IPS DF 4.7 (cell line): ENCODE results near the gene FYCO1.

ENCODE experiments used
- DNase-seq: peaks from one replicate; pipeline ENCODE4 v3.0.0-alpha.2; 2013; ENCODE audit warnings: low spot score; ENCODE audit errors: extremely low read depth

The FYCO1 gene

GRCh38 chr3:45887285-45887684 is 108.3 kb downstream of the FYCO1 start:
- DNase-seq = no peak

- no peak for DNase-seq
These were observed 109.5 kb downstream of the FYCO1 start, which contains the start of gene CCR9 for GRCh38 chr3:45885979-45886705. CCR9 (plus strand) TSS chr3:45886543; CDS start chr3:45894934, 8,391 bp downstream.

- no peak for DNase-seq
These were observed 111.0 kb downstream of the FYCO1 start for GRCh38 chr3:45884368-45885201.

GRCh38 chr3:45881078-45882022 is 114.3 kb downstream of the FYCO1 start:
- DNase-seq = no peak

GRCh38 chr3:45880725-45881077 is 114.9 kb downstream of the FYCO1 start:
- DNase-seq = no peak

- DNase-seq = no peak
These were observed 117.5 kb downstream of the FYCO1 start for GRCh38 chr3:45878124-45878523.

GRCh38 chr3:45874677-45875346 is 120.8 kb downstream of the FYCO1 start:
- no peak for DNase-seq

GRCh38 chr3:45873638-45874037 is 122.0 kb downstream of the FYCO1 start:
- DNase-seq = no peak

GRCh38 chr3:45873036-45873435 is 122.6 kb downstream of the FYCO1 start:
- DNase-seq = no peak

- DNase-seq = no peak
These were observed 123.1 kb downstream of the FYCO1 start for GRCh38 chr3:45872569-45872968.

- DNase-seq = no peak
These were observed 123.8 kb downstream of the FYCO1 start for GRCh38 chr3:45871780-45872179.

- no peak for DNase-seq
These were observed 125.5 kb downstream of the FYCO1 start for GRCh38 chr3:45870099-45870498.

- no peak for DNase-seq
These were observed 126.0 kb downstream of the FYCO1 start for GRCh38 chr3:45869638-45870037.

- DNase-seq = no peak
These were observed 127.0 kb downstream of the FYCO1 start for GRCh38 chr3:45868650-45869049.

GRCh38 chr3:45868213-45868612 is 127.4 kb downstream of the FYCO1 start:
- DNase-seq = no peak
